Stimulated activated naive CD8-positive, alpha-beta T cell treated with anti-CD3 and anti-CD28 coated beads, Interleukin-15, Interleukin-2, amounts not matched to agents 100 ng/mL and 50 ng/mL, for 24 hours (primary cell): Measurements from ENCODE around the gene SLC7A11.

Experiments used
- H3K27ac Mint-ChIP-seq: one replicate; pipeline ENCODE4 v1.8.0; 2021; ENCODE audit warnings: mild to moderate bottlenecking, mixed read lengths
- H3K27me3 Mint-ChIP-seq: one replicate; pipeline ENCODE4 v1.8.0; 2021; ENCODE audit warnings: mixed read lengths
- H3K36me3 Mint-ChIP-seq: one replicate; pipeline ENCODE4 v1.8.0; 2021; ENCODE audit warnings: low read depth, mixed read lengths
- H3K4me1 Mint-ChIP-seq: one replicate; pipeline ENCODE4 v1.8.0; 2021; ENCODE audit warnings: low read depth, mixed read lengths
- H3K4me3 Mint-ChIP-seq: one replicate; pipeline ENCODE4 v1.8.0; 2021; ENCODE audit warnings: mild to moderate bottlenecking, mixed read lengths
- H3K9me3 Mint-ChIP-seq: one replicate; pipeline ENCODE4 v1.8.0; 2021; ENCODE audit warnings: mixed read lengths

SLC7A11 gene

DNA sequence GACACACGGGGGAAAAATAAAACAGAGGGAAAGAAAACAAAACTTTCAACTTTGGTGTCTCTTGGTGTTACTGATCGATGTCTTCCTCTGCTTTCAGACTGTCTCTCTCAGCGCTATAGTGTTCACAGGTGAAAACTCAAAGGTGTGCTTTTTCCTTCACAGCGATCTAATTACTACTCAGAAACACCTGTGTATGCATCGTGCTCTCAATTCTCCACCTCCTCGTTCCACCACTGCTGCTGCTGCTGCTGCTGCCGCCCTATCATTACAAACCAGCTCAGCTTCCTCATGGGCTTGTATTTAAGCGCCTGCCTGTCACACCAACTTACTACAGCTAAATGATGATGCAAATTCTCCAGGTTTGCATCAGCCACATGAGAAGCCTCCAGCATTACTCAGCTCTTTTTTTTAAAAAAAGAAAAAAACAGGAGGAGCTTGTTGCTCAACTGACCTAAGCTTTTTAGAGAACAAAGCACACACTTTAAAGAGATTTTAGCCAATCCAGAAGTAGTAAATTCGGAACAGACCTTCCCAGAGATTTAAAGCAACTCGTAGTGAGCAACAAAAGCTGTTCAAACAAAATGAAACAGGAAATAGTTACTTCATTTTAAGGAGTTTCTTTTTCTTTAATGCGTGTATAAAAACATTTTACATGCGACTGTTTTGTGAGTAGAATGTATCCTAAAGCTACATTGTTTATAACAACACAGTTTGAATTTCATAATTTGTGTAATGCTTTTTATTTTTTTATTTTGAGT is at the start of gene SLC7A11:
Gene SLC7A11 (minus strand): TSS at position 274 of the 758 bp plus-strand sequence. CDS start 280 bp downstream, outside the sequence.
- Mint-ChIP-seq H3K9me3 (no peaks in the 10 kb centered on the region), H3K27me3 (no peaks in the 10 kb centered on the region), H3K27ac (peak within 1 kb of the TSS; percentile 91), H3K4me1 (peaks cover 20% of the 10 kb centered on the region), H3K4me3 (peak within 1 kb of the TSS; percentile 82), H3K36me3 (no peaks in the 10 kb centered on the region)

DNA sequence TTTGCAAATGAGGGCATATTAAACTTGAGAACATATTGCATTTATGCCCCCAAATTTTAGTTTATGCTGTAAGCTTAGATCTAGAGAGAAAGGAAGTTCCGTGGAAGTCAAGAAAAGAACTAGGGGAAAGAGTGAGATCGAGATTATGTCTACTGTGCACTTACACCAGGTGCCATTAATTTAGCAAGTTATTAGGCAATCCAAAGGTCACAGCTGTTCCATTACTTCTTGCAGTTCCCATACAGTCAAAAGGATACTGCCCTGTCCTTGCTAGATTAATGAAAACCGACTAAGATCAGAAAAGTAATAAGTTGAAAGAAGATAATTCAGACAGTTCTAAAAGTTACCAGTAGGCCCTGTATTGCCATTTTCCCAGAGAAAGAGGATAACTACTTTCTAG is 49.3 kb upstream of the SLC7A11 start:
- H3K4me3 Mint-ChIP-seq, result no peak overlapping the region
- H3K4me1 Mint-ChIP-seq, result no peaks in the 10 kb centered on the region
- no peaks in the 10 kb centered on the region for H3K36me3 Mint-ChIP-seq
- H3K27me3 Mint-ChIP-seq, result no peaks in the 10 kb centered on the region
- no peak overlapping the region for H3K27ac Mint-ChIP-seq
- no peaks in the 10 kb centered on the region for H3K9me3 Mint-ChIP-seq

DNA sequence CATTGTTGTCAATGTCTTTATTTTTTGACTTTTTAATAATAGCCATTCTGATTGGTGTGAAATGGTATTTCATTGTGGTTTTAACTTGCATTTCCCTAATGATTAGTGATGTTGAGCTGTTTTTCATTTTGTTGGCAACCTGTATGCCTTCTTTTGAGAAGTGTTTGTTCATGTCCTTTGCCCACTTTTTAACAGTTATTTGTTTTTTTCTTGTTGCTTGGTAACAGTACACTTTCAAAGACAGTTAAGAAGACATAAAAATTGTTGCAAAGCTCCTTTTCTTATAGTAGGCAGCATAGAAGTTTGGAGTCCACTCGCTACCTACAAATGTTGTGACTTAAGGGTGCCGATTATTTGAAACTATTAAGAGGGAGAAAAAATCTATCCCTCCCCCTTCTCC is 48.7 kb upstream of the SLC7A11 start:
- H3K36me3 Mint-ChIP-seq, result no peaks in the 10 kb centered on the region
- no peak overlapping the region for H3K27ac Mint-ChIP-seq
- no peaks in the 10 kb centered on the region for H3K27me3 Mint-ChIP-seq
- H3K4me1 Mint-ChIP-seq, result no peaks in the 10 kb centered on the region
- H3K9me3 Mint-ChIP-seq, result no peaks in the 10 kb centered on the region
- no peak overlapping the region for H3K4me3 Mint-ChIP-seq

DNA sequence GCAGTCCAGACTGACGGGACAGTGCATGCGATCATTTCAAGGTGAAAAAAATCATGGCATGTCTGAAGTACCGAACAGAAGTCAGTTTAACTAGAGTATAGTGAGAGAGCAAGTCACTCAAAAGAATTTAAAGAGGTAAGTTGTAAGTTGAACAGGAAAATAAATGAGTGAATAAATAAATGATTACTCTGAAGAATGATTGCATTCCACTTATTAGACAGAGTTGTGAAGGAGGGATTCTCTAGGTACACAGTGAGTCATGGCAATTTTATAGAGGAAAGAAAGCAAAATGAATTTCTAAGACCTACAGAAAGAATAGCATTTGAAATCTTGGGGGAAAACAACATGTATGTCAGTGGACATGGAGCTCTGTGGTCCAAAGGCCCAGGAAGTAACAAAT is 37.1 kb upstream of the SLC7A11 start:
- Mint-ChIP-seq H3K4me1 (no peaks in the 10 kb centered on the region), H3K4me3 (no peak overlapping the region)

DNA sequence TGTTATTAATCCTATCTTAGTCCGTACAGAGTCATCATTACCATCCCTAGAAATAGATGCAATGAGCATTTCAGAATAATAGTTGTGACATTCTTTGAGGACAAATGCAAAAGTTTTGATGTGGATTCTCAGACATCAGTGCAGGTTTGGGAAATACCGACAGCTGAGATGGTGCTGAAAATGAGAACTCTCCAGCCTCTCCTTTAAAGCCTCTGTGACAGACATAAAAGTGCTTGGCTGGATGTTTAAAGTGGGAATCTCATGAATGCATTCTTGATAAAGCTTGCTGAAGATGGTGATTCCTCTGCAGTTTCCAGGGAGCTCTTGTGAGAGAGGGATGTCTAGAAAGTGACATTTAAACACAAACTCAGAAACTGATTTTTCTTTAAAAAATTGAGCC is 35.0 kb upstream of the SLC7A11 start:
- no peaks in the 10 kb centered on the region for H3K36me3 Mint-ChIP-seq
- no peak overlapping the region for H3K4me3 Mint-ChIP-seq
- H3K9me3 Mint-ChIP-seq, result peaks cover 2% of the 10 kb centered on the region
- H3K27ac Mint-ChIP-seq, result no peak overlapping the region
- no peaks in the 10 kb centered on the region for H3K27me3 Mint-ChIP-seq
- no peaks in the 10 kb centered on the region for H3K4me1 Mint-ChIP-seq

More for the DNA sequence above, 37.1 kb upstream of the SLC7A11 start:
- Mint-ChIP-seq H3K9me3 (peaks cover 6% of the 10 kb centered on the region), H3K27ac (no peak overlapping the region), H3K36me3 (no peaks in the 10 kb centered on the region), H3K27me3 (no peaks in the 10 kb centered on the region)

DNA sequence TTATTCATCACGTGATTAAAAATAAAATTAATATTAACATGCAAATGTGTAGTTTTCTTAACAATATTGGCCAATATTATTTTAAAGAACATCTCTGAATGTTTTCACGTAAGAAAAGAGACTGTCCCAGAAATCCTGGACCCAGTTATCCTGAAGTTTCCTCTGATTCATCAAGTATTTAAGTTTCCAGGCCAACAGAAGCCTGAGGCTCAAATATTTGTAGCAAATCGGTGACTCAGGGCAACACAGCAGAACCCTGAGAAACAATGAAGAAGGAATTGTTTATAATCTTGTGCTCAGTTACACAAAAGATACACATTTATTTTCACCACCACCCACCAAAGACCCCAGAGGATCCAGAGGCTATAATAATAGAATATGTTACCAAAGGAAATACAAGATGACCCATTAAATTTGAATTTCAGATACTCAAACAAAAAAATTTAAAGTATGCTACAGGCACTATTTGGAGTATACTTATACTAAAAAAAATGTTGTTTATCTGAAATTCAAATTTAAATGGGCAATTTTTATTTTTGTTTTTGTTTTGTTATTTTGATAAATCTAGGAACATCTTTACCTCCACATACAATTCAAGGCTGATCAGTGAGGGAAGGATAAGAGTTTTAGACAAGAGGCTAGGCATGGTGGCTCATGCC is 33.9 kb upstream of the SLC7A11 start:
- Mint-ChIP-seq H3K36me3 (no peaks in the 10 kb centered on the region), H3K27me3 (no peaks in the 10 kb centered on the region), H3K27ac (no peak overlapping the region), H3K4me1 (no peaks in the 10 kb centered on the region), H3K9me3 (no peaks in the 10 kb centered on the region), H3K4me3 (no peak overlapping the region)

DNA sequence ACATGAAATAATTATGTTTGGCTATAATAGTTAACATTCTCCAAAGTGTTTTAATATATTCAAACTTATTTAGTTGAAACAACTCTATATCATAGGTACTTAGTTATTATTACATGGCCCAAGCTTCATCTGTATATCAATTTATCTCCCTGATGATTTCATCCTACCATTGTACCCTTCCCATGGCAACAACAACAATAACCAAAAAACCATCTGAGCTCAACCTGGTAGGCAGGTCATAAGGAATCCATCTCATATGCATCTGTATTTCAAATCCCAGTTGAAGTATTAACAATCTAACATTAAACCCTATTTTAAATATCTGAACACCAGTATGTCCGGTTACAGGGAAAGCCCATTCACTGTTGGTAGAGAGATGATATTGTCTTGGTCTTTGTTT is 33.1 kb upstream of the SLC7A11 start:
- no peaks in the 10 kb centered on the region for H3K9me3 Mint-ChIP-seq
- no peaks in the 10 kb centered on the region for H3K4me1 Mint-ChIP-seq
- no peak overlapping the region for H3K27ac Mint-ChIP-seq
- no peak overlapping the region for H3K4me3 Mint-ChIP-seq
- H3K27me3 Mint-ChIP-seq, result no peaks in the 10 kb centered on the region
- no peaks in the 10 kb centered on the region for H3K36me3 Mint-ChIP-seq

DNA sequence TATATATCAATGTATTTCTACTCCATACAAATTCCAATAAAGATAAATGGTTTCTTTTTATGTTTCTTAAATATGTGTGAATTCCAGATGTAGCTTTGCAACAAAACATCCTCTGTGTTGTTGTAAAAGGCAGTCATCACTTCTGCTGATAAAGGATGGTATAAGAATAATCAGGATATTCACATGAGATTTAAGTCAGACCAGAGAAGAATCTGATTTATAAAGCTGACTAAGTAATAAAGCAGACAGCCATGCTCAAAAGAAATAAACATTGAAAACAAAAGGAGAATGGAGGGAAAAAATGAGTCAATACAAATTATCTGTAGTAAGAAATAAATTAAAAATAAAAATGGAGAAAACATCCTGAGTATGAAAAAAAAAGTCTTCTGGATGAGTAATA is 27.0 kb upstream of the SLC7A11 start:
- no peak overlapping the region for H3K27ac Mint-ChIP-seq
- no peaks in the 10 kb centered on the region for H3K4me1 Mint-ChIP-seq
- H3K4me3 Mint-ChIP-seq, result no peak overlapping the region
- H3K27me3 Mint-ChIP-seq, result no peaks in the 10 kb centered on the region
- H3K9me3 Mint-ChIP-seq, result no peaks in the 10 kb centered on the region
- H3K36me3 Mint-ChIP-seq, result no peaks in the 10 kb centered on the region

DNA sequence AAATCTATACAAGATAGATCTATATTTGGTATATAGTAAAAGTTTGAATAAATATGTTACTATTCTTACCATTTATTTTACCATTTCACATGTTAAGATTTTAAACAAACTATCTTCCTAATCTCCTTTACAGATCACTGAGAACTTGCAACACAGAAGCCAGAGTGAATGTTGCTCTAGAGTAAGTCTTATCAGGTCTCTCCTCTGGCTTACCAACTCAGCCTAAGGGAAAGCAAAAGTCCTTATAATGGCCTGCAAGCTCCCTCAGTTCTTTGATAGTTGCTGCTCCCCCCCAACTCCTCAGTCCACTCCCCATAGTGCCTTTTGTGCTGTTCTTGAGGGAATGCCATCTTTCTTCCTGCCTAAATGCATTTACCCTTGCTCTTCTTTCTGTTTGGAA is 25.7 kb upstream of the SLC7A11 start:
- no peaks in the 10 kb centered on the region for H3K36me3 Mint-ChIP-seq
- no peaks in the 10 kb centered on the region for H3K4me1 Mint-ChIP-seq
- no peak overlapping the region for H3K27ac Mint-ChIP-seq
- H3K9me3 Mint-ChIP-seq, result no peaks in the 10 kb centered on the region
- no peak overlapping the region for H3K4me3 Mint-ChIP-seq
- H3K27me3 Mint-ChIP-seq, result no peaks in the 10 kb centered on the region

DNA sequence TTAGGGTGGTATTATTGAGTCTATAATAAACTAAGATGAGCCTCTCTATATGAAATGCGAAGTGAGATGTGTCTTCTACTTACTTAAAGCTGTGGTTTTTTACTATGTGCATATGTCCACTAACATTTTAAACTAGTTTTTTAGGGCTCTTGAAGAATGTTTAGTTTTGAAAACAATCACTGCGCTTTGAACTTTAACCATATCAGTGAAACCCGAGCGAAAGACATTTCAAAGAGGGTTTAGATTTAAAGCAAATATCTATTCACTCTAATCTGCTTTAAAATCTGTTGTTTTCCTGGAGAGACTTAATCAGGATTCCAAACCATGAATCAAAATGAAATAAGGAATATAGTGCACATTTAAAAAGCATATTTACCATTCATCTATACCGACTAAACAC is 24.8 kb upstream of the SLC7A11 start:
- Mint-ChIP-seq H3K9me3 (no peaks in the 10 kb centered on the region), H3K4me3 (no peak overlapping the region), H3K4me1 (no peaks in the 10 kb centered on the region), H3K27me3 (no peaks in the 10 kb centered on the region), H3K36me3 (no peaks in the 10 kb centered on the region), H3K27ac (no peak overlapping the region)

DNA sequence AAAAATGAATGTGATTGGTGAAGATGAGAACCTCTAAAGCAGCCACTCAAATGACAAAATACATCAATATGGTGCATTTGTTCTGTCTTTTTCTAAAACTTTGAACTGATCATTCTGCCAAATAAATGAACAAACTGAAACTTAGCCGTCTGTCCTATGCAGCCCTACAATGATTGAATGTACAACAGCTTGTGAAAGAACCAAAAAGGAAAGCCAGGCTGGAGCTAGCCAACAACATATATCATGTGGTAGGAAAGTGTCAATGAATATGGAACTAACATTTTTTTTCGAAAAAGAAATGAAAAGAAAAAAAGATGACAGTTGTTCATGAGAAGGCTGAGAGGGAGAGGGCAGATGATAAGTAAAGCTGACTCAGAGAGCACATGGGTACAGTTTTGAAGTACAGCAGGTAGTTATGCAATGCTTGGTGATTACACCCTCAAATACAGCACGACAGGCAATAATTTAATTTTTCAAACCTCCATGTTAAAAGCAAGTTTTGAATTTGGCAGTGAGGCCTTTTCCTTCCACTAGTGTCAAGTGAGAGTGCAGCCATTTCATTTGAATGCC is 21.2 kb upstream of the SLC7A11 start:
- no peaks in the 10 kb centered on the region for H3K27me3 Mint-ChIP-seq
- H3K4me3 Mint-ChIP-seq, result no peak overlapping the region
- H3K36me3 Mint-ChIP-seq, result no peaks in the 10 kb centered on the region
- H3K27ac Mint-ChIP-seq, result no peak overlapping the region
- H3K4me1 Mint-ChIP-seq, result no peaks in the 10 kb centered on the region
- no peaks in the 10 kb centered on the region for H3K9me3 Mint-ChIP-seq

DNA sequence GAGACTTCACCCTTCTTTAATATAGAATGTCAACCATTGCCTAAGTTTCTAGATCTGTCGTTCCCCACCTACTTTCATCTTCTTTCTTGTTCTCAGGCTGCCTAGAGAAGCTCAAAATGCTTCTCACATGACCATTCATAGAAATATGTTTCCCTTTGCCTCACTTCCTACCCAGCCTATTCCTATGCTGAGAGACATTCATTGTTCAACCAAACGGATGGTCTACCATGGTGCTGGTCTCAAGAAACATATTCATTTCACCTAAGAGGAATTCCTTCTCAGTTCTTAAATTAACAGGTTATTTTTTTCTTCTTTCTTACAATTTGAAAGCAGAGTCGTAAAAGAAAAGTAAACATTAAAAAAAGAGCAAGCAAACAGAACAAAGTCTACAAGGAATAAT is 20.3 kb upstream of the SLC7A11 start:
- Mint-ChIP-seq H3K36me3 (no peaks in the 10 kb centered on the region), H3K9me3 (no peaks in the 10 kb centered on the region), H3K27me3 (no peaks in the 10 kb centered on the region), H3K27ac (no peak overlapping the region), H3K4me3 (no peak overlapping the region), H3K4me1 (no peaks in the 10 kb centered on the region)

DNA sequence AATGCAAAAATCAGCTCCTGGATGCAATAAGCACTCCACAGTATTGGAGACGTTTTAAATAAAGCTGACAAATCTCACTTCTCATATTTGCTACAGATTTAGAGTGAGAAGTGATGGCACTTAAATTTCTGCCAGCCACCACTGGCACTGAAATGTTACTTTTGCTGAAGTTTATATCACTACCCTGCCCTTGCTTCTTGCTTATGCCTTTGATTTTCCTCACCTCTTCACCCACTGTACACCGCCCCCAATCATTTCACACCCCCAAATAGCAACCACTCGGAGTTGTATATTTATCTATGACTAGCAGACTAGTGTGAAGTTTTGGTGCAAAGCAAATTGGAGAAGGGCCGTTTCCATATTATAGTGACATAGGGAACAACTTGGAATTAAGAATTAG is 19.9 kb upstream of the SLC7A11 start:
- H3K27me3 Mint-ChIP-seq, result no peaks in the 10 kb centered on the region
- no peaks in the 10 kb centered on the region for H3K36me3 Mint-ChIP-seq
- H3K27ac Mint-ChIP-seq, result no peak overlapping the region
- no peak overlapping the region for H3K4me3 Mint-ChIP-seq
- no peaks in the 10 kb centered on the region for H3K9me3 Mint-ChIP-seq
- no peaks in the 10 kb centered on the region for H3K4me1 Mint-ChIP-seq

DNA sequence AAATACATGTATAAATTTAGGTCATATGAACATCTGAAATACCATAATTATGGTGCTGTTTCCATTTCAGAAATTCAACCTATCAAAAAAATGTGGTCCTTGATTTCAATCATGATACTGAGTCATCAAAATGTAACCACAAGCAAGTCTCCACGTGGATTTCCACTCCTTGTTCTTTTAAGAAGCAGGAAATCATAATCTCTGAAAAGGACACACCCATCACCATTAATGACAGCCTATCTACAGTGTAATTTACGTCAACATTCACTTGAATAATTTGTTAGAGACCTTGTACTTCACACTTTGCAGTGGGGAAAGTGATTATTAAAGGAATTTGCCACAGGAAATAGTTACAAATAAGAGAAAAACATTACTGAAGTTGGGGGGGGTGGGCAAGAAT is 17.7 kb upstream of the SLC7A11 start:
- no peaks in the 10 kb centered on the region for H3K36me3 Mint-ChIP-seq
- H3K27ac Mint-ChIP-seq, result no peak overlapping the region
- no peak overlapping the region for H3K4me3 Mint-ChIP-seq
- no peaks in the 10 kb centered on the region for H3K27me3 Mint-ChIP-seq
- H3K9me3 Mint-ChIP-seq, result no peaks in the 10 kb centered on the region
- peaks cover 7% of the 10 kb centered on the region for H3K4me1 Mint-ChIP-seq

DNA sequence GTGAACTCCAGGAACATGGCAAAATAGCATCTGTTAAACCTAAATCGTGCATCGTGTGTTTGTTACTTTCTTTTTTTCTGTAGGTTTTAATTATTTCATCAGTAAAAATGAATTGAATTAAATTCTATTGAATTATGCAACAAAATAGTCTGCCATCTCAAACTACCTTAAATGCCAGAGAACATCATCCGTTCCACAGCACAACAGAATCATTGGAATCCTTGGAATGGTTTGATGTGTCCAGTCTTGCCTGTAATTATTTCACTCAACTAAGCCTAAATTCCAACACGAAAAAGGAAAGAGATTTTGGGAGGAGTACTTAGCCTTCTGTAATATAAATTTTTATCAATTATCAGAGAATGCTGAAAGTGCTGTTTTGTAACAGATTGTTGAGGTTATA is 17.1 kb upstream of the SLC7A11 start:
- H3K27ac Mint-ChIP-seq, result no peak overlapping the region
- peaks cover 7% of the 10 kb centered on the region for H3K4me1 Mint-ChIP-seq
- no peak overlapping the region for H3K4me3 Mint-ChIP-seq
- no peaks in the 10 kb centered on the region for H3K9me3 Mint-ChIP-seq
- H3K36me3 Mint-ChIP-seq, result no peaks in the 10 kb centered on the region
- H3K27me3 Mint-ChIP-seq, result no peaks in the 10 kb centered on the region
